Measurements from ENCODE around the gene IGSF5. TPM values are rescaled to one million over a fixed set of nuclear protein-coding genes. Genes with fewer than 3 reads are reported as not detected.
"Not testable (repeated sequence)": the region's sequence is repeated elsewhere in the genome, so short reads cannot be mapped to it uniquely, and the experiment has no call there.

The IGSF5 gene
- total RNA-seq = 1 to 10 TPM; 3.0 to 6.2 (median 5.1) TPM
- polyA plus RNA-seq = 1 to 10 TPM; 1.2 to 1.7 TPM
- long read RNA-seq, donor 1, partial matches to known transcripts = 0 of 2 reads
- long read RNA-seq, donor 1, other reads (novel, unspliced or antisense) = 2 of 2 reads
- long read RNA-seq, donor 2, partial matches to known transcripts = 0 of 9 reads
- long read RNA-seq, donor 2, other reads (novel, unspliced or antisense) = 9 of 9 reads
- long read RNA-seq, donor 3, partial matches to known transcripts = 0 of 4 reads
- long read RNA-seq, donor 3, other reads (novel, unspliced or antisense) = 4 of 4 reads

GRCh38 chr21:39744883-39745282, at the start of gene IGSF5:
TSS of gene IGSF5 (plus strand) at chr21:39745183. CDS start at chr21:39745510, 327 bp downstream.
- H3K27ac ChIP-seq; intact Hi-C loops (cut with DNase I); H3K27me3 ChIP-seq; H3K4me3 ChIP-seq; H3K9me3 ChIP-seq; H3K4me1 ChIP-seq; ATAC-seq; H3K36me3 ChIP-seq; DNase-seq: not testable (repeated sequence)
- 78 to 92% methylated on average over 4 of the region's 4 CpGs for WGBS, 2 donors

GRCh38 chr21:39696196-39696595, 48.8 kb upstream of the IGSF5 start:
- TF ChIP-seq CTCF (IDR thresholded peaks at IDR 0.05) = no peak
- Histone ChIP-seq H3K27ac (no peak overlapping the region), H3K9me3 (no peaks in the 10 kb centered on the region), H3K4me3 (no peak overlapping the region), H3K36me3 (no peaks in the 10 kb centered on the region), H3K4me1 (no peaks in the 10 kb centered on the region), H3K27me3 (no peaks in the 10 kb centered on the region)
- DNase-seq (no peak), ATAC-seq (no peak)
- intact Hi-C loops (cut with DNase I) = no loop called here
- WGBS, 2 donors = 95% methylated on average over 7 of the region's 7 CpGs

GRCh38 chr21:39696618-39697017, 48.4 kb upstream of the IGSF5 start:
- Histone ChIP-seq H3K9me3 (no peaks in the 10 kb centered on the region), H3K4me1 (no peaks in the 10 kb centered on the region), H3K4me3 (no peak overlapping the region), H3K36me3 (no peaks in the 10 kb centered on the region), H3K27ac (no peak overlapping the region), H3K27me3 (no peaks in the 10 kb centered on the region)
- TF ChIP-seq CTCF (IDR thresholded peaks at IDR 0.05) = no peak
- ATAC-seq = no peak
- 58 to 64% methylated on average over 4 of the region's 4 CpGs for WGBS, 2 donors
- intact Hi-C loops (cut with DNase I) = no loop called here
- no peak for DNase-seq

GRCh38 chr21:39700318-39700717, 44.7 kb upstream of the IGSF5 start:
- Histone ChIP-seq H3K27ac (no peak overlapping the region), H3K27me3 (no peaks in the 10 kb centered on the region), H3K36me3 (no peaks in the 10 kb centered on the region), H3K4me1 (no peaks in the 10 kb centered on the region), H3K4me3 (no peak overlapping the region), H3K9me3 (peaks cover 0 to 22% (median 4%) of the 10 kb centered on the region in 11 donors)
- DNase-seq (no peak), ATAC-seq (no peak)
- TF ChIP-seq CTCF (IDR thresholded peaks at IDR 0.05) = no peak
- 57 to 76% methylated on average over 2 of the region's 2 CpGs for WGBS, 2 donors
- intact Hi-C loops (cut with DNase I) = no loop called here

GRCh38 chr21:39703578-39703977, 41.4 kb upstream of the IGSF5 start:
- H3K4me3 ChIP-seq = no peak overlapping the region
- H3K27ac ChIP-seq = no peak overlapping the region
- no peaks in the 10 kb centered on the region for H3K4me1 ChIP-seq
- ATAC-seq = no peak
- H3K27me3 ChIP-seq = no peaks in the 10 kb centered on the region
- WGBS, 2 donors = 74 to 78% methylated on average over 1 of the region's 1 CpG
- no peak for TF ChIP-seq CTCF (IDR thresholded peaks at IDR 0.05)
- DNase-seq = no peak
- H3K9me3 ChIP-seq = peaks cover 0 to 22% (median 4%) of the 10 kb centered on the region in 11 donors
- no peaks in the 10 kb centered on the region for H3K36me3 ChIP-seq
- intact Hi-C loops (cut with DNase I) = no loop called here
